D341Med (cell line): ENCODE results near the gene PAK5.

Experiments
- DNase-seq: peaks from one replicate; pipeline ENCODE4 v3.0.0; 2012; ENCODE audit warnings: low spot score

Gene PAK5

DNA sequence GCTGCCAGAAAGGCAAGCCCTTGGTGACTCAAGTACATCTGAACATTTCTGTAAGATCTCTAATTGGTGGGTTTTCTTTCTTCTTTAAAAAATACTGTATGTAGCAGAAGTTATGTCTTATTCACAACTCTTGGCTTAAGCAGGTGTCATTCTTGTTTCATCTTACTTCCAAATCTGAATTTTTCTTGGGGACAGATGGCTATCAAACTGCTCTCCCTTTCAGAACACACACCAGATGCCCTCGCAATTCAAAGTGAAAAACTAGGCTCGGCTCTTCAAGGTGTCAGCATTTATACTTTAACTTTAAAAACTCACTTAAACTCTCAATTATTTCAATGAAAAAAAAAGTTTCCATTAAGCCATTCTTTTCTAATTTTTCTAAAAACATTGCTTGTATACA is 49.7 kb downstream of the PAK5 start:
- no peak for DNase-seq

- no peak for DNase-seq
Observed at GRCh38 chr20:9775176-9775575, 63.7 kb downstream of the PAK5 start.

DNA sequence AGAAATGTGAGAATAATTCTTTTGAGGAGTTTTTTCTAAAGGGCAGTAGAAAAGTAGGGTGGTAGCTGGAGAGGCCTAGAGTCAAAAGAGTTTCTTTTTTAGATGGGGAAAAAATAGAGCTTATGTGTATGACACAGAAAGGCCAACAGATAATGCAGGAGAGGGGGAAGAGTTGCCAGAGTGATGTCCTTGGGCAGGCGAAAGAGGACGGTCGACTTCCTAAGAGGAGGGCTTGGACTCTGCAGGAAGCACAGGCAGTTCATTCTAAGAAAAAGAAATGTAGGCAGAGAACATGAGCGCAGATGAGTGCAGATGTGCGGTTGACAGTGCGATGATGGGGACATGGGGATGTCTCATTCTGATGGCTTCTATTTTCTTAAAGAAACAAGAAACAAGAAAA is 68.9 kb downstream of the PAK5 start:
- no peak for DNase-seq

DNA sequence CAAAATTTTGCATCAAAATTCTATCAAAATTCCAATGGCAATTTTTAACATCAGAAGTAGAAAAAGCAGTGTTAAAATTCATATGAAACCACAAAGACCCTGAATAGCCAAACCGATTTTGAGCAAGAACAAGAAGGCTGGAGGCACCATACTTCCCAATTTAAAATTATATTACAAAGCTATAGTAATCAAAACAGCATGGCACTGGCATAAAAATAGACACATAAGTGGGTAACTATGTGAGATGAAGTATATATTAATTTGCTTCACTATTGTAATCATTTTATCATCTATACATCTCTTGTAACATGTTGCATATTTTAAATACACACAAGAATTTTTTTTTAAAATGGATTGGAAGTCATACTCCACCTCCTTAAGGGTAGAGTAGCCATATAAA is 77.4 kb downstream of the PAK5 start:
- no peak for DNase-seq

DNA sequence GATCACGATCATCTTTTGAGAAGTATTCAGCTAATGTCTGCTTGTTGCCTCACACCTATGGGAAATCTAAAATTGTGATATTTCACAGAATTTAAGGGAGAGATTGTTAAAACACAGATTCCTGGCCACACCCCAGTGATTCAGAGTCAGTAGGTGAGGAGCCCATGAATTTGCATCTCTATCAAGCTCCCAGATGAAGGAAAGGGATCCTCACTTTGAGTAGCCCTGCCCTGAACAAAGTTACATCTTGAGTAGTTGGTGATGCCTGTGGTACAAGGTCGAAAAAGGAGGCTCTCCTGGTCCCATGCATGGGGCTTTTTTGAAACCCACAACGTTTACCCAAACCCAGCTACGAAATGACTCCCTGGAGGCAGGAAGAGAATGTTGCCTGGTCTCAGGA is 79.5 kb downstream of the PAK5 start:
- DNase-seq = no peak

GRCh38 chr20:9758752-9759151 is 80.1 kb downstream of the PAK5 start:
- no peak for DNase-seq

DNA sequence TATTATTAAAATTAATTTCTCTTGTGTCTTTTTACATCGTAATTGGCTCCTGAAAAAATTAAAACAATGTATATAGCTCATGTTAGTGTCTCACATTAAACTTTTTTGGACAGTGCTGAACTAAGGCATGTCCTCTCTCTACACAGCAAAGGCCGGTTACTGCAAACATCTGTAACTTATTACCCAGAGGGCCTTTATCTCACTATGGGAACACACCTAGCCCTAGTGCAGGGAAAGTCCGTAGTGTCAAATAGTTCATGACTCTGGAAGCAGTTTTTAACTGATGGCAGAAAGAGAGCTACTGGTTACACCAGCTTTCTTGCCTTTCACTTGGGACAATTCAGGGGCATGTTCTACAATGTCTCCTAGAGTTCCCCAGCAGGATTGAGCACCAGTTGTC is 82.2 kb downstream of the PAK5 start:
- no peak for DNase-seq

GRCh38 chr20:9755301-9755700 is 83.6 kb downstream of the PAK5 start:
- no peak for DNase-seq

DNA sequence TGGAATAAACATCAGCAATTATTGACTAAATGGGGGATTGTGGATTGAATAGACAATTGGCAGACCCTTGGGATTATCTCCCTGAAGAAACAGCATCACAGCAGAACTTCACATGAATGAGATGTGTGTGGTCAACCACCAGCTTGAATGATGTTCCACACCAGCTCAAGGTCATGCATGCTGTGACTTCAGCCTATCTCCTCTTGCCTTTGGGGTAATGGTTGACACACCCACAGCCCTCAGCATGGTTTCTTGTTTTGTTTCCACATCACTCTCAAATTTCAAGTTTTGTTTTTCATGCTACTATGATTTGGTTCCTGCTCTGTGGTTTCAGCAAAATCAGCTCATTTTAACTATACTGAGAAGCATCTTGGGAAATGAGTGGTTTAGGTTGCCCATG is 94.3 kb downstream of the PAK5 start:
- DNase-seq = no peak

DNA sequence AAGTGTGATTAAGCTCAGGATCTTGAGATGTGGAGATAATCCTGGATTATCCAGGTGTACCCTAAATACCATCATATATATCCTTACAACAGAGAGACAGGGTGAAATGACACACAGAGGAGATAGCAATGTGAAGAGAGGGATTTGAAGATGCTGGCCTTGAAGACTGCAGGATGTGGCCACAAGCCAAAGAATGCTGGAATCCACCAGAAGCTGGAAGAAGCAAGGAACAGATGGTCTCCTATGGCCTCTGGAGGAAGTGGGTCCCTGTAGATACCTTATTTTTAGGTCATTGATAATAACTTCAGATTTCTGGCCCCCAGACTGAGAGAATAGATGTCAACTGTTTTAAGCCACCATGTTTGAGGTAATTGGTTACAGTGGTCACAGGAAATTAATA is 95.0 kb downstream of the PAK5 start:
- DNase-seq = no peak

DNA sequence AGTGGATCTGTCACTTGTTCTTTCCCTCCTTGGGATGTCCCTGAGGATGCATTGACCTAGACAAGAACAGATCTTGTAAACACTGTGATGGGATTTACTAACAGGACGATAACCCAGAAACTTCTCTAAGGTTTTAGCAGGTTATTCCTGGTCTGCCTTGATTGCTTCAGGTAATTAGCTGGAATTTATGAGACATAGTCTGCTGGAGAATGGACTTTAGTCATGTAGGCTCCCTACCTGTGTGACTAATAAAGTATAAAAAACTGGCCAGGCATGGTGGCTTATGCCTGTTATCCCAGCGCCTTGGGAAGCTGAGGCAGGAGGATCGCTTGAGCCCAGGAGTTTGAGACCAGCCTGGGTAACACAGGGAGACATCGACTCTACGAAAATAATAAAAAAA is 96.1 kb downstream of the PAK5 start:
- DNase-seq = no peak

GRCh38 chr20:9741996-9742395 is 96.9 kb downstream of the PAK5 start:
- DNase-seq = no peak

GRCh38 chr20:9740486-9740885 is 98.4 kb downstream of the PAK5 start:
- no peak for DNase-seq

DNA sequence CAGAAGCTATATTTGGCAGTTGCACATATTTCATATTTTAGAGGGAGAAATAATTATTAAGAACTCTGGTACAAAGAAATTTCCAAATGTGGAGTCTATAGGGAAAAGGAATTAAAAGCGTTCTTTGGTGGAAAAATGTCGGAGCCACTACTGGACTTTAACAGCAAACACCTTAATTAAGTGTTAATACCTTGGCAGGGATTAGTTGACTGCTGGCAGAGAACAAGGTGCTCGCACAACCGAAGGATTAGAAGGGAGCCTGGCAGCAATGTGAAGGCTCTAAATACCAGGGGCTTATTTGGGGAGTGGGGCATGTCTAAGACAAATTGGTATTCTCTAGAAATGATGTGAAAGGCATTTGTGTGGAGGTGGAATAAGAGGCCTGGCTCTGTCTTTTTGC is 98.9 kb downstream of the PAK5 start:
- peak; percentile 46 for DNase-seq

DNA sequence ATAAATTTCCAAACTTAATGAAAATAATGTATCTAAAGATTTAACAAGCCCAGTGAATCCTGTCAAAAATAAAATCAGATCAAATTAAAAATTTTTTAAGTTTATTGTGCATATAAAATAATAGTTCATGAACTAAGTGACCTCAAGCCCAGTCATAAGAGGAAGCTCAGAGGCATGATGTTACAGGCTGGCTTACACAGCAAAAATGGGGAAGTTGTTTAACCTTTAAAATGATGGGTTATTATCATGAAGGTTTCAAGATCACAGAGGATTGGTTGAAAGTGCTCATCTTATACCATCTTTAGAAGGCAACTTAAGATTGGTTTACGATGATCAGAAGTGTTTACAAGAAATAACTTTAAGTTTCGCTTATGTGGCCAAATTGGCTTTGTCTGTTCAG is 102.5 kb downstream of the PAK5 start:
- DNase-seq = no peak

- DNase-seq = no peak
Observed at GRCh38 chr20:9723501-9724202, 115.2 kb downstream of the PAK5 start.

- no peak for DNase-seq
Observed at GRCh38 chr20:9711872-9712271, 127.0 kb downstream of the PAK5 start.

DNA sequence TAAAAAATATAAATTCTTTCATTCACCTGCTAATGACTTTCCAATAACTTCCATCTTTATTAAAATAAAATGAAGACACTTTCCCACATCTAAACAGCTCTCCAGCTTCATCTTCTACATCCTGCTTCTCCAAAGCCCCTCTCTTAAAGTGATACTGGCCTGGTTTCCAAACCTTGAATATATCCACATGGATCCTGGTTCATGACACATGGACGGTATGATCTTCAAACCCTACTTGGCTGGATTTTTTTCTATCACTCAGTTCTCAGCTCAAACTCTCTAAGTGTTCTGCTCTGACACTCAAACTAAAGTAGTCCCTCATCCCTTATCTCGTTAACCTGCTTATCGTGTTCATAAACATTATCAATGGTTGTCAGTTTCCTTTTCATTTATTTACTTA is 128.2 kb downstream of the PAK5 start:
- DNase-seq = no peak

DNA sequence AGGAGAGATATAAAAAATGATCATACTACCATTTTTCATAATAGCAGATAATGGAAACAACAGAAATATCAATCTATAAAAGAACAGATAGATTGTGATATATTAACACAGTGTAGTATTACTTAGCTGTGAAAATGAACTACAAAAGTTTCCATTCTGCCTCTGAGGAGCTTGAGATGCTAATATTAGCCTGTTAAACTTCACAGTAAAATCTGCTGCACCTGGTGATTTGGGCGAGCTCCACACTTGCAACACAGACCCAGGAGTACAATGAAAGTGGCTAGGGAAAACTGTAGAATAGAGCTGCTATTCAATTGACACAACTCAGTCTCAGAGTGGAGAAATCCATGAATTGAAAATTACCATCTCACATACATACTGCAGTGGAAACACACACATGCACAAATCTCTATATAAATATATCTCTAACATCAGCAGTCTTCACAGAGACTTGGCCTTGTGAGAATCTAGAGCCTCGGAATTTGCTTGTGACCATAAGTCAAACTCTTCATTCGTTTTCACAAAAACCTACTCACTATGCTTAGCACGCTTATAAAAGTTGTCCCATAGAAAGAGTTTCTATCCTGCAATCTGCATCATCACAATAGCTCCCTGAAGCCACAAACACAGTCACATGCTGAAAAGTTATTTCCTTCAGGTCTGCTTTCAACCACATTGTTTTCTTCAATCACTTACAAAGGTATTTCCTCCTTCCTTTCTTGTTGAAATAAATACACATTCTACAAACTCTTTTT is 133.0 kb downstream of the PAK5 start:
- no peak for DNase-seq

DNA sequence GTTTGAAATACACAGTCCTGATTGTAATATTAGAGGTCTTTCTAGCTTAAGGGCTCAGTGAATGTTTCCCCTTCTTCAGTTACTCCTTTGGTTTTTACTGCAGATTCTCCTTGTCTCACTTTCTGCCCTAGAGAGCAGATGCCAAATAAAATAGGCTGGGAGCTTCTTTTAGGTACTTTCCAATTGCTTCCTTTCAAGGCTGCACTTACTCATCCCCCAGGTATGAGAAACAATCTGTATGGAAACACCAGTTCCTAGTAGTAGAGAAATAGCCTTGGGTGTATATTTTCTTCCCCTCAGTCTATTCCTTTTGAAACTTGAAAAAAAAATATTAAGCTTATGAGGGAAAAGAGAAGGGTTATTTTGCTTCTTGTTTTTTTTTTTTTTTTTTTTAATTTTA is 139.7 kb downstream of the PAK5 start:
- no peak for DNase-seq

- no peak for DNase-seq
Observed at GRCh38 chr20:9689041-9689440, 149.8 kb downstream of the PAK5 start.

DNA sequence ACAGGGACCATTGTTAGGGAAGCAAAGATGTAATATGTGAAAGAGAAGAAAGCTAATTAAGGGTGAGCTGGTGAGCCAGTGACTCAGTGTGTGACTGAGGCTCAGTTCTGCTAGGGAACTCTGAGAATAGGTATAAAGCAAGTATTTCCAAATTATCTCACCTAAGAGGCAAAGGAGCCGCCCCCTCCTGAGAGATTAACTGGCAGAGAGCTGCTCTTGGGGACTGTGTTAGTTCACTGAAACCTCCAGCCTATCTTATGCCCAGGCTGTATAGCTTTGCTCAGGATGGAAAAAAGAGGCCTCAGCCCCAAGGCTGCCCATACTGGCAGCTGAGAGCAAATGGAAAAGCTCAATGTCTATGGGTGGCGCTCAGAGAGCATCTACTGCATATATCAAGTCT is 152.0 kb downstream of the PAK5 start:
- no peak for DNase-seq

- DNase-seq = no peak
Observed at GRCh38 chr20:9686455-9686854, 152.4 kb downstream of the PAK5 start.

DNA sequence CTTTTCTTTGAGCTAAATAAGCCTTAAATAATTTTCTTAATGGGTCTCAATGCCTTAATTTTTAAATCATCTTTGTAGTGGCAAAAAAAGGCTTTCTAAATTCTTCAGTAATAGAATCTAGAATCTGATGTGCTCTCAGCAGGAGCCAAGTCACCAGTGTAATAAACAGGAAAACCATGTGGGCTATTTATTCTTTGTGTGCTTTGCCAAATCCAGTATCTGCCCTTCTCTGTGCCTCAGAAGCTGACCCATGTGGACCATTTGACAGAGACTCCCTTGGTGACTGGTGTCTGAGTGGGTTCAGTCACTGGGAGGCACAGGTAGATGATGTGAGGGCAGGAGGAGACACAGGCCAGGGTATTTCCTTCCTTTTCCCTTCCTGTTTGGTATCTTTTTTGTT is 152.9 kb downstream of the PAK5 start:
- no peak for DNase-seq
